Left ventricle myocardium inferior (tissue), 1 donor: Measurements from ENCODE around the gene FRRS1. TPM values are rescaled to one million over a fixed set of nuclear protein-coding genes. Genes with fewer than 3 reads are reported as not detected.
"Not testable (repeated sequence)": the region's sequence is repeated elsewhere in the genome, so short reads cannot be mapped to it uniquely, and the experiment has no call there.

ENCODE experiments used
- DNase-seq: peaks from one replicate; pipeline ENCODE4 v3.0.0-alpha.2; 2020
- H3K27ac ChIP-seq: fragments of 200-600 bp; replicated peaks from 2 replicates; pipeline ENCODE4 v1.8.0; 2021
- H3K27me3 ChIP-seq: fragments of 200-600 bp; 2 replicates; pipeline ENCODE4 v1.8.0; 2021; ENCODE audit warnings: low read depth
- H3K36me3 ChIP-seq: fragments of 200-600 bp; 2 replicates; pipeline ENCODE4 v1.8.0; 2021
- H3K4me1 ChIP-seq: fragments of 200-600 bp; 2 replicates; pipeline ENCODE4 v1.8.0; 2021
- H3K4me3 ChIP-seq: fragments of 200-600 bp; 2 replicates; pipeline ENCODE4 v1.8.0; 2021; ENCODE audit warnings: mild to moderate bottlenecking, moderate library complexity
- H3K9me3 ChIP-seq: fragments of 200-600 bp; replicated peaks from 2 replicates; pipeline ENCODE4 v1.8.0; 2021
- CTCF ChIP-seq: fragments of 200-600 bp; IDR thresholded peaks from 2 replicates; pipeline ENCODE4 v1.8.0; 2021; ENCODE audit warnings: antibody characterized with exemption, mild to moderate bottlenecking, borderline replicate concordance
- intact Hi-C: fragments of 100-400 bp; cut with micrococcal nuclease; formaldehyde crosslinking; loops from one replicate; pipeline ENCODE4 v1.11.0; 2022
- total RNA-seq: library from RNA; stranded (reverse); fragmentation: NEBNext Ultra II Directional; extraction: Animal tissue kit (Norgen Biotek cat#: 25700); gene quantifications from one replicate; pipeline ENCODE4 v1.2.1, GENCODE V29; 2021
- donor health status: DM: no; HTN: yes; CAD: no; lungs with severe emphysema.

Gene FRRS1
- total RNA-seq, 1 donor from 2014 or later = 3.8 TPM

- peaks cover 10% of the 10 kb centered on the region for H3K4me1 ChIP-seq
- intact Hi-C loops = no loop called here
- DNase-seq = no peak
- H3K4me3 ChIP-seq = no peak overlapping the region
- no peaks in the 10 kb centered on the region for H3K27me3 ChIP-seq
- no peaks in the 10 kb centered on the region for H3K9me3 ChIP-seq
- H3K27ac ChIP-seq = no peak overlapping the region
- TF ChIP-seq CTCF = no peak
- no peaks in the 10 kb centered on the region for H3K36me3 ChIP-seq
These were observed 40.4 kb upstream of the FRRS1 start for GRCh38 chr1:99806882-99807281.

- TF ChIP-seq CTCF = no peak
- DNase-seq = no peak
- no peak overlapping the region for H3K4me3 ChIP-seq
- no peak overlapping the region for H3K27ac ChIP-seq
- no peaks in the 10 kb centered on the region for H3K4me1 ChIP-seq
- H3K27me3 ChIP-seq = no peaks in the 10 kb centered on the region
- intact Hi-C loops = no loop called here
- H3K9me3 ChIP-seq = no peaks in the 10 kb centered on the region
- no peaks in the 10 kb centered on the region for H3K36me3 ChIP-seq
These were observed 35.1 kb upstream of the FRRS1 start for GRCh38 chr1:99801584-99801983.

GRCh38 chr1:99793861-99794260, 27.4 kb upstream of the FRRS1 start:
- H3K27me3 ChIP-seq, H3K36me3 ChIP-seq, DNase-seq, H3K9me3 ChIP-seq, H3K4me1 ChIP-seq, H3K27ac ChIP-seq, H3K4me3 ChIP-seq, intact Hi-C loops: not testable (repeated sequence)

- intact Hi-C loops = no loop called here
- no peak for TF ChIP-seq CTCF
- no peak overlapping the region for H3K27ac ChIP-seq
- H3K36me3 ChIP-seq = no peaks in the 10 kb centered on the region
- no peaks in the 10 kb centered on the region for H3K9me3 ChIP-seq
- H3K4me3 ChIP-seq = no peak overlapping the region
- no peak for DNase-seq
- no peaks in the 10 kb centered on the region for H3K27me3 ChIP-seq
- no peaks in the 10 kb centered on the region for H3K4me1 ChIP-seq
These were observed 23.3 kb upstream of the FRRS1 start for GRCh38 chr1:99789715-99790114.

- DNase-seq = no peak
- Histone ChIP-seq H3K36me3 (no peaks in the 10 kb centered on the region), H3K27ac (no peak overlapping the region), H3K4me1 (peaks cover 7% of the 10 kb centered on the region), H3K27me3 (no peaks in the 10 kb centered on the region), H3K9me3 (no peaks in the 10 kb centered on the region), H3K4me3 (no peak overlapping the region)
- intact Hi-C loops = no loop called here
- no peak for TF ChIP-seq CTCF
These were observed 22.5 kb upstream of the FRRS1 start for GRCh38 chr1:99788896-99789295.

- TF ChIP-seq CTCF = no peak
- Histone ChIP-seq H3K9me3 (no peaks in the 10 kb centered on the region), H3K27me3 (no peaks in the 10 kb centered on the region), H3K4me3 (no peak overlapping the region), H3K36me3 (no peaks in the 10 kb centered on the region), H3K27ac (no peak overlapping the region), H3K4me1 (peaks cover 9% of the 10 kb centered on the region)
- intact Hi-C loops = no loop called here
- no peak for DNase-seq
These were observed 20.5 kb upstream of the FRRS1 start for GRCh38 chr1:99786751-99787501.
